GM19328 (cell line): ENCODE results near the gene CCSER1.
"Not testable (repeated sequence)": the region's sequence is repeated elsewhere in the genome, so short reads cannot be mapped to it uniquely, and the experiment has no call there.

Experiments
- ATAC-seq: cut with Tn5 transposase; IDR thresholded peaks from one replicate; pipeline ENCODE4 v1.9.1; 2021; ENCODE audit warnings: mild to moderate bottlenecking, moderate library complexity; ENCODE audit not compliant: unreplicated experiment

The CCSER1 gene

DNA sequence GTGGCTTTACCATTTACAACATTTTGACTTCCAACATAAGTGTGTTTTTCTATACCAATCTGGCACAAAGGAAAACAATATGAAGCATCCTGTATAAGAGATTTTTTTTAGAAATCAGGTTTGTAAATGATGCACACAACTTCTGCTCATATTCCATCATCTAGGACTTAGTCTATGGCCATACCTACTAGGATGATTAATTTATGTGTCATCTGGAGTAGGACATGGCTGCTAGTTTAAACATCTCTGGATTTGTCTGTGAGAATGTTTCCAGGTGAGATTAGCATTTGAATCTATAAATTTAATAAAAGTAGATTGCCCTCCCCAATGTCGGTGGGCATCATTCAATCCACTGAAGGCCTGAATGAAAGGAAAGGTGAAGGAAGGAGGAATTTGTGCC, 1493.8 kb downstream of the CCSER1 start:
- no peak for ATAC-seq

DNA sequence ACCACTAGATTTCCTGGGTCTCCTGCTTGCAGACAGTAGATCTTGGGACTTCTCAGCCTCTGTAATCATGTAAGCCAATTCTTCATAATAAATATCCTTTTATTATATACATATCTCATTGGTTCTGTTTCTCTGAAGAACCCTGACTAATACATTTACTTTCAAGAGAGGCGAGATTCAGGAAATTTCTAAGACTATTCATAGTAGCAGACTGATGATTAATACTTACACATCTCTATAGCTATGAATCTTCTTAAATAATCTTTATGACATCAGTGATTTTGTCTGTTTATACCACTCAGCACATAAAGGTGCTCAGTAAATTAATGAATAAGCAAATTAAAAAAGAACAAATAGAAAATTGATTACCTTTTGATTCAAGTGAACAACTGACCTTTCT, 1494.3 kb downstream of the CCSER1 start:
- no peak for ATAC-seq

DNA sequence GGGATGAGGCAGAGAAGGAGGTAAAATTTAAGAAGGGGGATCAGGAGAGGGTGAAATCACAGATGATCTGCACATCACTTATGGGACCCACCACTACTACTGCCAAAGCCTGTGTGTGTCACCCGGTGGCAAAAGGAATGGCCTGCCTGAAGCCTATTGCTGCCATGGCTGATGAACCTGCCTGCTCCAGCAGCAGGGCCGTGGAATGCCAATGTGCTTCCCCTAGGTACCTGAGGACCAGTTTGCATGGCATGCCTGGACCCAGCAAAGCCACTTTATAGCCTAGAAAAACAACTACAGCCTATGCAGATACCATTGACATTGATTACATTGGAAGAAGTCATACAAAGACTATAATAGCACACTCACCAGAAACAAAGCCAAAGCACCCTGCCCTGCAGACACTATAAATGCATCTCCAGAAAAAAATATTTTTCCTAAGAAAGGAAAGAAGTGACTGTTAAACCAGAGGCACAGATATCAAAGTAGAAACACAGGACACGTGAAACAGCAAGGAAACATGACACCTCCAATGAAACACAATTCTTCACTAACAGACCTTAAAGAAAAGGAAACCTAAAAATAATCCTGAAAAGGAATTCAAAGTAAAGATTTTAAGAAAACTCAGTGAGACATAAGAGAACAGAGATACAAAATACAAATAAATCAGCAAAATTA, 1495.9 kb downstream of the CCSER1 start:
- no peak for ATAC-seq

DNA sequence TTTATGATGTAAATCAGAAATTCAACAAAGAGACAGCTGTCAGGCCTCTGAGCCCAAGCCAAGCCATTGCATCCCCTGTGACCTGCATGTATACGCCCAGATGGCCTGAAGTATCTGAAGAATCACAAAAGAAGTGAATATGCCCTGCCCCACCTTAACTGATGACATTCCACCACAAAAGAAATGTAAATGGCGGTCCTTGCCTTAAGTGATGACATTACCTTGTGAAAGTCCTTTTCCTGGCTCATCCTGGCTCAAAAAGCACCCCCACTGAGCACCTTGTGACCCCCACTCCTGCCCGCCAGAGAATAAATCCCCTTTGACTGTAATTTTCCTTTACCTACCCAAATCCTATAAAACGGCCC, 1496.4 kb downstream of the CCSER1 start:
- not testable (repeated sequence) for ATAC-seq

DNA sequence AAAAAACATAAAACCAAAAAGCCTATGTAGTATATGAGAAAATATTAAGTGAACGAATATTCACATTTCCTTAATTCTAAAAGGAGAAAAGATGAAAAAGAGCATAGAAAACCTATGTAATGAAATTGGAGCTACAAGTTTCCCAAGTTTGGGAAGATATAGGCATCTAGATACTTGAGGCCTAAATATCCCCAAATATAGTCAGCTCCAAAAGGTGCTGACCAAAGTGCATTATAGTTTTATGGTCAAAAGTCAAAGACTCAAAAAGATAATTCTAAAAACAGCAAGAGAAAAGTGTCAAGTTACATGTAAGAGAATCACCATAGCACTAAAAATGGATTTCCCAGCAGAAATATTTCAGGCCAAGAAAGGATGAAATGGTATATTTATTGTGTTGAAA, 1502.9 kb downstream of the CCSER1 start:
- no peak for ATAC-seq

DNA sequence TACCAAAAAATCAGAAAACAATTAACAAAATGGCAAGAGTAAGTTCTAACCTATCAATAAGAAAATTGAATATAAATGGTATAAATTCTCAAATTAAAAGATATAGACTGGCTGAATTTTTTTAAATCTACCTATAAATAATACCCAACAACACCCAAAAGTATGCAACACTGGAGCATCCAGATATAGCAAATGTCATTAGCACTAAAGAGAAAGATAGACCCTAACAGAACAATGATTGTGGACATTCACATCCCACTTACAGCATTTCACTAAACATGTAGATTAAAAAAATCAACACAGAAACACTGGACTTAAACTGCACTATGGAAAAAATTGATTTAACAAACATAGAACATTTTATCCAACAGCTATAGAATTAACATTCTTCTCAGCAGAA, 1503.6 kb downstream of the CCSER1 start:
- no peak for ATAC-seq

DNA sequence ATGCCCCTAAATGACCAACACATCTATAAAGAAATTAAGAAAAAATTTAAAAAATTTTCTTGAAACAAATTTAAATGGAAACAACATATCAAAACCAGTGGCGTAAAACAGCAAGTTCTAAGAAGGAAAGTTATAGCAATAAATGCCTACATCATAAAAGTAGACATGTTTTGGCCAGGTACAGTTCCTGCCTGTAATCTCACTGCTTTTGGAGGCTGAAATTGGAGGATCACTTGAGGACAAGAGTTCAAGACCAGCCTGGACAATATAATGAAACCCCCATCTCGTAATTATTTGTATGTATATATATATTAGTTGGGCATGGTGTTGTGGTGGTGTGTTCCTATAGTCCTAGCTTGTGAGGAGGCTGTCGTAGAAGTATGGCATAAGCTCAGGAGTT, 1504.1 kb downstream of the CCSER1 start:
- ATAC-seq: no peak

DNA sequence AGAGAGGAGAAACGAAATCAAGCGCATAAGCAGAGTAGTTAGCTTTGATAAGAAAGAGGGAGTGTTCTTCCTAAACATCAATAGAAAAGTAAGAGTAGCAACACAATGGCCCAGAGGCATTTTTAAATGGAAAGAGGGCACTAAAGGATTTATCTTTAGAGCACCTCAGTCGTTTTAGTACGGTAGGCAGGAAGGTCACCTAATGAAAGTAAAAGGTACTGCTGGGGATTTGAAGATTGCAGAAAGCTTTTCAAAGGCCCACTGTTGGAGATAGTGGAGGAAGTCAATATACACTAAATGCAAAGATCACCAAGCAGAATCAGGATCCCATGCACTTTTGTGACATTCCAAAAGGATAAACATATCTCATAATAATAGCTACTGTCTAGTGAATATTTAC, 1508.9 kb downstream of the CCSER1 start:
- no peak for ATAC-seq
